ENCODE measurements around the gene LBX2.

DNA sequence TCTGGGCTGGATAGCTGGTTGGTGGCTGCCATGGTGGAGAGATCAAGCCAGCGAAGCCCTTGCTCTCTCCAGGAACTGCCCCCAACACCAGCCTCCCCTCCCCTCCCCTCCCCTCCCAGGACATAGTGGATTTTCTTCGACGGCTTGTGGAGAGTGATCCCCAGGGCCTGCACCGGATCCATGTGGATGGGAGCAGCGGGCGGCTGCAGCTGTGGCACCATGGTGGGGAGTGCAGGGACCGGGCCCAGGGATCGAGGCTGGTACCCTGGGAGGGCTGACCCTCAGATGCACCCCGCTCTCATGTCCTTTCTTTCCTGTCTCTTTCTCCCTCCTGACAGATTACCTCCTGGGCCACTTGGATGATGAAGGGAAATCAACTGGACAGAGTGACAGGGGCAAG, 9.5 kb downstream of the LBX2 start:
- TF ChIP-seq CTCF (IDR thresholded peaks at IDR 0.05) (no peak), POLR2A (IDR thresholded peaks at IDR 0.05) (no peak)
